HG03025 (cell line): Measurements from ENCODE around the gene RFNG.

Experiments
- ATAC-seq: cut with Tn5 transposase; IDR thresholded peaks from one replicate; pipeline ENCODE4 v1.9.1; 2021; ENCODE audit warnings: mild to moderate bottlenecking, moderate library complexity; ENCODE audit not compliant: unreplicated experiment, low FRiP score

RFNG gene

GRCh38 chr17:82079001-82079677 is 27.5 kb upstream of the RFNG start:
- ATAC-seq = no peak

GRCh38 chr17:82078433-82078832 is 26.8 kb upstream of the RFNG start:
- ATAC-seq = no peak

GRCh38 chr17:82077617-82078358 is 26.2 kb upstream of the RFNG start:
- no peak for ATAC-seq

GRCh38 chr17:82076785-82077591 is 25.4 kb upstream of the RFNG start:
- ATAC-seq = no peak

- ATAC-seq = no peak
Observed at GRCh38 chr17:82076018-82076784, 24.6 kb upstream of the RFNG start.

GRCh38 chr17:82073446-82073845 is 21.8 kb upstream of the RFNG start:
- no peak for ATAC-seq

GRCh38 chr17:82072827-82073226 is 21.2 kb upstream of the RFNG start:
- no peak for ATAC-seq

- ATAC-seq = no peak
Observed at GRCh38 chr17:82070611-82071010, 19.0 kb upstream of the RFNG start.

- ATAC-seq = peak; percentile 55
Observed at GRCh38 chr17:82065638-82066303, 14.2 kb upstream of the RFNG start, which contains the start of gene DUS1L. Gene DUS1L (minus strand): TSS chr17:82065804. CDS start chr17:82065059, 745 bp downstream.

GRCh38 chr17:82065193-82065637 is 13.6 kb upstream of the RFNG start:
- peak; percentile 15 for ATAC-seq

- ATAC-seq = no peak
Observed at GRCh38 chr17:82064433-82065192, 13.0 kb upstream of the RFNG start.

- no peak for ATAC-seq
Observed at GRCh38 chr17:82063424-82064415, 12.1 kb upstream of the RFNG start.

GRCh38 chr17:82062984-82063368 is 11.4 kb upstream of the RFNG start:
- ATAC-seq = no peak

GRCh38 chr17:82062076-82062983 is 10.7 kb upstream of the RFNG start:
- ATAC-seq = no peak

GRCh38 chr17:82061047-82061925 is 9.7 kb upstream of the RFNG start:
- no peak for ATAC-seq

- no peak for ATAC-seq
Observed at GRCh38 chr17:82060614-82061013, 9.0 kb upstream of the RFNG start.
